ENCODE measurements around the gene GRIK5. TPM values are rescaled to one million over a fixed set of nuclear protein-coding genes. Genes with fewer than 3 reads are reported as not detected.

Gene GRIK5, protein sequence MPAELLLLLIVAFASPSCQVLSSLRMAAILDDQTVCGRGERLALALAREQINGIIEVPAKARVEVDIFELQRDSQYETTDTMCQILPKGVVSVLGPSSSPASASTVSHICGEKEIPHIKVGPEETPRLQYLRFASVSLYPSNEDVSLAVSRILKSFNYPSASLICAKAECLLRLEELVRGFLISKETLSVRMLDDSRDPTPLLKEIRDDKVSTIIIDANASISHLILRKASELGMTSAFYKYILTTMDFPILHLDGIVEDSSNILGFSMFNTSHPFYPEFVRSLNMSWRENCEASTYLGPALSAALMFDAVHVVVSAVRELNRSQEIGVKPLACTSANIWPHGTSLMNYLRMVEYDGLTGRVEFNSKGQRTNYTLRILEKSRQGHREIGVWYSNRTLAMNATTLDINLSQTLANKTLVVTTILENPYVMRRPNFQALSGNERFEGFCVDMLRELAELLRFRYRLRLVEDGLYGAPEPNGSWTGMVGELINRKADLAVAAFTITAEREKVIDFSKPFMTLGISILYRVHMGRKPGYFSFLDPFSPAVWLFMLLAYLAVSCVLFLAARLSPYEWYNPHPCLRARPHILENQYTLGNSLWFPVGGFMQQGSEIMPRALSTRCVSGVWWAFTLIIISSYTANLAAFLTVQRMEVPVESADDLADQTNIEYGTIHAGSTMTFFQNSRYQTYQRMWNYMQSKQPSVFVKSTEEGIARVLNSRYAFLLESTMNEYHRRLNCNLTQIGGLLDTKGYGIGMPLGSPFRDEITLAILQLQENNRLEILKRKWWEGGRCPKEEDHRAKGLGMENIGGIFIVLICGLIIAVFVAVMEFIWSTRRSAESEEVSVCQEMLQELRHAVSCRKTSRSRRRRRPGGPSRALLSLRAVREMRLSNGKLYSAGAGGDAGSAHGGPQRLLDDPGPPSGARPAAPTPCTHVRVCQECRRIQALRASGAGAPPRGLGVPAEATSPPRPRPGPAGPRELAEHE
- polyA plus RNA-seq (2012; ENCODE audit: insufficient read length, low read depth): 1.5 TPM

DNA sequence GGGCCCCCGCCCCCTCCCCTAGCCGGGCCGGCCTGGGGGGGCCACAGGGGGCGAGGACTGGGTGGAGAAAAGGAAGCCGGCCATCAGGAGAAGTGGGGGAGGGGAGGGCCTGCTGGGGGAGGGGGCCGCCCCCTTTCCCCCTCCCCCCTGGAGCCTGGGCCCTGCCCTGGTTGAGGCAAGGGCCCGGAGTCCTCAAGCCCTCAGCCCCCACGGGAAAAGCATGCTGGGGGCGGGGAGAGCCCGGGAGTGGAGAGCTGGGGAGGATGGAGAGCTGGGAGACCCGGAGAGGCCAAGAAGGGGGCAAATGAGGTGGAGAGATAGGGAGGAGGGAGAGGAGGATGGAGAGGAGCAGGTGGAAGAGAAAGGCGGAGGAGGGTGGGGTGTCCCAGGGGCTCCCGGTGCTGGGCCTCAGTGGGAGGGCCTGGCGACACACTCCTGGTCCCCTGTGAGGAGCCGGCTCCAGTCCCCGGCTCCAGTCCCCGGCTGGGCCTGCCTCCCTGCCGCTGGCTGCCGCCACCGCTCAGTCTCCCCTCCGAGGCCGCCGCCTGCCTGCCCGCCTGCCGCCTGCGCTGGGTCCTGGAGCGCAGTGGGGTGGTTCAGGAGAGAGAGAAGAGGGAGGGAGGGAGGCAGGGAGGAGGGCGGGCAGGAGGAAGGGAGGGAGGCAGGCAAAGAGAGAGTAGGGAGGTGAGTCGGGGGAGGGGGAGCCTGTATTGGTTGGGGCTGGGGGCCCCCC lies at the start of gene GRIK5:
Gene GRIK5, minus strand, starts transcription at position 588 of the 733 bp plus-strand sequence. CDS start 4,436 bp downstream, outside the sequence.
- TF ChIP-seq, protein P1, sequence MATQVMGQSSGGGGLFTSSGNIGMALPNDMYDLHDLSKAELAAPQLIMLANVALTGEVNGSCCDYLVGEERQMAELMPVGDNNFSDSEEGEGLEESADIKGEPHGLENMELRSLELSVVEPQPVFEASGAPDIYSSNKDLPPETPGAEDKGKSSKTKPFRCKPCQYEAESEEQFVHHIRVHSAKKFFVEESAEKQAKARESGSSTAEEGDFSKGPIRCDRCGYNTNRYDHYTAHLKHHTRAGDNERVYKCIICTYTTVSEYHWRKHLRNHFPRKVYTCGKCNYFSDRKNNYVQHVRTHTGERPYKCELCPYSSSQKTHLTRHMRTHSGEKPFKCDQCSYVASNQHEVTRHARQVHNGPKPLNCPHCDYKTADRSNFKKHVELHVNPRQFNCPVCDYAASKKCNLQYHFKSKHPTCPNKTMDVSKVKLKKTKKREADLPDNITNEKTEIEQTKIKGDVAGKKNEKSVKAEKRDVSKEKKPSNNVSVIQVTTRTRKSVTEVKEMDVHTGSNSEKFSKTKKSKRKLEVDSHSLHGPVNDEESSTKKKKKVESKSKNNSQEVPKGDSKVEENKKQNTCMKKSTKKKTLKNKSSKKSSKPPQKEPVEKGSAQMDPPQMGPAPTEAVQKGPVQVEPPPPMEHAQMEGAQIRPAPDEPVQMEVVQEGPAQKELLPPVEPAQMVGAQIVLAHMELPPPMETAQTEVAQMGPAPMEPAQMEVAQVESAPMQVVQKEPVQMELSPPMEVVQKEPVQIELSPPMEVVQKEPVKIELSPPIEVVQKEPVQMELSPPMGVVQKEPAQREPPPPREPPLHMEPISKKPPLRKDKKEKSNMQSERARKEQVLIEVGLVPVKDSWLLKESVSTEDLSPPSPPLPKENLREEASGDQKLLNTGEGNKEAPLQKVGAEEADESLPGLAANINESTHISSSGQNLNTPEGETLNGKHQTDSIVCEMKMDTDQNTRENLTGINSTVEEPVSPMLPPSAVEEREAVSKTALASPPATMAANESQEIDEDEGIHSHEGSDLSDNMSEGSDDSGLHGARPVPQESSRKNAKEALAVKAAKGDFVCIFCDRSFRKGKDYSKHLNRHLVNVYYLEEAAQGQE (IDR thresholded peaks at IDR 0.05; ENCODE audit: insufficient read depth in 1 of 2, low read depth in 2 of 2, low read length in 2 of 2): no peak
- TF ChIP-seq POLR2AphosphoS5 (IDR thresholded peaks at IDR 0.05; ENCODE audit: low read depth, low read length) (no peak), TAF1 (IDR thresholded peaks at IDR 0.05; ENCODE audit: borderline replicate concordance, insufficient read depth, low read length) (no peak), SIN3A (IDR thresholded peaks at IDR 0.05; ENCODE audit: borderline replicate concordance, insufficient read depth, low read length) (no peak), FOXP2 (optimal IDR thresholded peaks at IDR 0.05; ENCODE audit: borderline replicate concordance, extremely low read depth, extremely low read length, insufficient read depth) (no peak)

DNA sequence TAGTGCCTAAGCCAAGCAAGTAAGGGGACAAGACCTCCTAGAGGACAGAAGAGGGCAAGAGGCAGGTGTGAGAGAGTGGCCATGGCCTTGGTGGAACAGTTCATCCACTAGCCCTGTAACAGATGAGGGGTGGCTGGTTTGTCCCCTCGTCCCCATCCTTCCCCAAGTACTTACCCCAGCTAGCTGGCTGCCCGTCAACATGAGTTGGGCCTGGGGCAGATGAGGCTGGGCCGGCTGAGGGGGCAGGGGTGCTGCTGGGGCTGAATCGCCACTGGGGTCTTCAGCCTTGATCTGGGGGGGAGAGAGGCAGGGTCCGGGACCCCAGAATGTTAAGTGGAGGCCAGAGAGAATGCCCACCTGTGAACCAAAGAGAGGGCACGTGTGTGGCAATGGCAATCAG lies 47.1 kb upstream of the GRIK5 start:
- TF ChIP-seq FOXP2 (optimal IDR thresholded peaks at IDR 0.05; ENCODE audit: borderline replicate concordance, extremely low read depth, extremely low read length, insufficient read depth): no peak
- TF ChIP-seq TAF1 (IDR thresholded peaks at IDR 0.05; ENCODE audit: borderline replicate concordance, insufficient read depth, low read length): no peak
- no peak for TF ChIP-seq POLR2AphosphoS5 (IDR thresholded peaks at IDR 0.05; ENCODE audit: low read depth, low read length)
- TF ChIP-seq, protein P1 (IDR thresholded peaks at IDR 0.05; ENCODE audit: insufficient read depth in 1 of 2, low read depth in 2 of 2, low read length in 2 of 2): no peak
- TF ChIP-seq SIN3A (IDR thresholded peaks at IDR 0.05; ENCODE audit: borderline replicate concordance, insufficient read depth, low read length): no peak

DNA sequence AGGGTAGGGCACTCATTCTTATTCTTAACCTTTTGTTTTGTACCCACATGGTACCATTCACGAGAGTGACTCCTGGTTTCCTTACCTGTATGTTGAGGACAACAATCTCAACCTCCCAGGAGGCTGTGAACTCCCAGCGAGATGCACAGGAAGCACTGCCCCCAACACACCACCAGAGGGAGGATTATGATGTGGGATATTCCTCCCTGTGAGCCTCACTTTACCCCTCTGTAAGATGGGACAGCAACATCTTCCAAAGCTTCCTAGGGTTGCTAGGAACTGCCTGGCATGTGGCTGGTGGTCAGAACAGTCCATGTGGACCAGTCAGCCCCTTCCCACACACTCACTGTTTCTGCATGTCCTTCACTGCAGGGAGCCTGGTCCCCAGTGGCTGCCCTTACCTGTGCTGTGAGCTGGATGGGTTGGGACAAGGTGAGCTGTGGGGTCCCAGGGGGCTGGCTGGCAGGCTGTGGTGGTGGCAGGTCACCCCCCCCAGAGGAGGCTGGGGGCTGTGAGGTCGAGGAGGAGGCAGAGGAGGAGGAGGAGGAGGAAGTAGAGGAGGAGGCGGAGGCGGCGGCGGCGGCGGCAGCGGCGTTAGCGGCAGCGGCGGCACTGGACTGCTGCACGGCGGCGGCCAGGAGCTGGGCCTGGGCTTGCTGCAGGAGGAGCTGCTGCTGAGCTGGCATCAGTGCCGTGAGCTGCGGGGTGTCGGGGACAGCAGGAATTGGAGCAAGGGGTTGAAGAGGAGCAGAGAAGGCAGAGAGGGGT lies 46.5 kb upstream of the GRIK5 start:
- TF ChIP-seq, protein P1 (IDR thresholded peaks at IDR 0.05; ENCODE audit: insufficient read depth in 1 of 2, low read depth in 2 of 2, low read length in 2 of 2): no peak
- TF ChIP-seq SIN3A (IDR thresholded peaks at IDR 0.05; ENCODE audit: borderline replicate concordance, insufficient read depth, low read length) (no peak), FOXP2 (optimal IDR thresholded peaks at IDR 0.05; ENCODE audit: borderline replicate concordance, extremely low read depth, extremely low read length, insufficient read depth) (no peak)

DNA sequence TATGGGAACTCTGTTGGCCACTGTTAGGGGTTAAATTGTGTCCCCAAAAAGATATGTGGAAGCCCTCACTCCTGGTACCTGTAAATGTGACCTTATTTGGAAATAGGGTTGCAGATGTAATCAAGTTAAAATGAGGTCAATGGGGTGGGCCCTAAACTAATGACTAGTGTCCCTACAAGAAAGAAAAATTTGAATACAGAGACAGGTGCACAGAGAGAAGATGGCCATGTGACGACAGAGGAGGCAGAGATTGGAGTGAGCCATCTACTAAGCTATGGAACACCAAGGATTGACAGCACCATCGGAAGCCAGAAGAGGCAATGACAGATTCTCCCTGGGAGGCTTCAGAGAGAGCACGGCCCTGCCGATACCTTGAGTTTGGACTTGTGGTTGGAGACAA lies 45.7 kb upstream of the GRIK5 start:
- TF ChIP-seq, protein P1 (IDR thresholded peaks at IDR 0.05; ENCODE audit: insufficient read depth in 1 of 2, low read depth in 2 of 2, low read length in 2 of 2): no peak
- TF ChIP-seq TAF1 (IDR thresholded peaks at IDR 0.05; ENCODE audit: borderline replicate concordance, insufficient read depth, low read length): no peak
- no peak for TF ChIP-seq FOXP2 (optimal IDR thresholded peaks at IDR 0.05; ENCODE audit: borderline replicate concordance, extremely low read depth, extremely low read length, insufficient read depth)
- no peak for TF ChIP-seq POLR2AphosphoS5 (IDR thresholded peaks at IDR 0.05; ENCODE audit: low read depth, low read length)
- TF ChIP-seq SIN3A (IDR thresholded peaks at IDR 0.05; ENCODE audit: borderline replicate concordance, insufficient read depth, low read length): no peak

All from PFSK-1 (cell line).